Immature natural killer cell (primary cell): ENCODE data around the gene SYN1. TPM values are rescaled to one million over a fixed set of nuclear protein-coding genes. Genes with fewer than 3 reads are reported as not detected.

ENCODE experiments used
- DNase-seq, 3 donors: peaks; one replicate each; pipeline ENCODE4 v3.0.0; 2022; ENCODE audit warnings: mixed read lengths in 1 of 3
- H3K27ac Mint-ChIP-seq, 6 donors: one replicate each; pipeline ENCODE4 v1.8.0; 2020; ENCODE audit warnings: mixed read lengths in 6 of 6, mild to moderate bottlenecking in 5 of 6, inconsistent platforms in 4 of 6, moderate library complexity in 3 of 6
- H3K27me3 Mint-ChIP-seq, 3 donors: one replicate each; pipeline ENCODE4 v1.8.0; 2020 to 2021; ENCODE audit warnings: low read depth in 3 of 3, mild to moderate bottlenecking in 3 of 3, mixed read lengths in 3 of 3, moderate library complexity in 3 of 3, inconsistent platforms in 1 of 3
- H3K36me3 Mint-ChIP-seq, 3 donors: one replicate each; pipeline ENCODE4 v1.8.0; 2020; ENCODE audit warnings: mixed read lengths in 3 of 3, inconsistent platforms in 2 of 3, mild to moderate bottlenecking in 2 of 3
- H3K4me1 Mint-ChIP-seq, 2 donors: one replicate each; pipeline ENCODE4 v1.8.0; 2020; ENCODE audit warnings: inconsistent platforms in 2 of 2, mild to moderate bottlenecking in 2 of 2, mixed read lengths in 2 of 2, moderate library complexity in 1 of 2
- H3K4me3 Mint-ChIP-seq, 5 donors: one replicate each; pipeline ENCODE4 v1.8.0; 2020; ENCODE audit warnings: mild to moderate bottlenecking in 5 of 5, mixed read lengths in 5 of 5, inconsistent platforms in 3 of 5, moderate library complexity in 3 of 5
- H3K9me3 Mint-ChIP-seq, 6 donors: one replicate each; pipeline ENCODE4 v1.8.0; 2020; ENCODE audit warnings: mild to moderate bottlenecking in 6 of 6, mixed read lengths in 6 of 6, inconsistent platforms in 4 of 6, moderate library complexity in 3 of 6
- polyA plus RNA-seq, 3 donors: library from polyadenylated mRNA; unstranded; fragments of 300-500 nt; fragmentation: Illumina TruSeq; gene quantifications; one replicate each; pipeline ENCODE4 v1.2.3, GENCODE V29; 2021

Gene SYN1
- polyA plus RNA-seq, 3 donors from 2014 or later = 0.11 TPM; not detected in 2

GRCh38 chrX:47583240-47583861, 36.3 kb downstream of the SYN1 start:
- Mint-ChIP-seq H3K27me3 (peaks cover 0 to 4% (median 4%) of the 10 kb centered on the region in 3 donors), H3K4me3 (peak overlapping the region; percentile 30 to 82 (median 56))

DNA sequence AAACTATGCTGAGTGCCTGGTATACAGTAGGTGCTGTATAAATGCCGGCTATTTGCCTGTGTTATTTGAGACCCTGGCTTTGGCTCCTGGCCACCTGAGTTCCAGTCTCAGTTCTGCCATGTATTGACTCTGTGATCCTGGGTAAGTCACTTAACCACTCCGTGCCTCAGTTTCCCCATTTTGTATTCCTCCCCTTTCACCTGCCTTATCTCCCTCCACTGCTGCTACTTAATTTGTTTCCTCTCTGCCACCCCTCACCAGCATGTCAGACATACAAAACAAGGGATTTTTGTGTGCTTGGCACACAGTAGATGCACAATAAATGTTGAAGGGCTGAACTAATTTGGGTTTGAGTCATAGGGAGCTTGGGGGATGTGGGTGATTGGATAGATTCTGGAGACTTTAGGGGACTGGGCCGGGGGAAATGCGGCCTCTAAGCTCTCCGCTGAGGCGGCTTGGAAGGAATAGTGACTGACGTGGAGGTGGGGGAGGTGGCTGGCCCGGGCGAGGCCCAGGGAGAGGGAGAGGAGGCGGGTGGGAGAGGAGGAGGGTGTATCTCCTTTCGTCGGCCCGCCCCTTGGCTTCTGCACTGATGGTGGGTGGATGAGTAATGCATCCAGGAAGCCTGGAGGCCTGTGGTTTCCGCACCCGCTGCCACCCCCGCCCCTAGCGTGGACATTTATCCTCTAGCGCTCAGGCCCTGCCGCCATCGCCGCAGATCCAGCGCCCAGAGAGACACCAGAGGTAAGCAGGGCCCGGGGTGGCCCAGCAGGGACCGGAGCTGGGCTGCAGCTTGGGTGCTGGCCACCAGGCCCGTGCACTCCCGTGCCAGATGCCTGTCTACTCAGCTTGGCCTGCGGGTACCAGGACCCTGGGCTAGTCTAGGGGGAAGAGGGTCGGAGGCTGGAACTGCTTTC, 37.7 kb downstream of the SYN1 start, which contains the start of gene TIMP1:
Gene TIMP1 (plus strand): TSS at position 706 of the 917 bp plus-strand sequence. CDS start 980 bp downstream, outside the sequence.
- peak; percentile 78 to 81 (median 79) for DNase-seq
- Mint-ChIP-seq H3K27me3 (peaks cover 4 to 7% (median 4%) of the 10 kb centered on the region in 3 donors), H3K27ac (peak within 1 kb of the TSS; percentile 61 to 90 (median 76)), H3K4me3 (peak within 1 kb of the TSS; percentile 78 to 88 (median 87)), H3K9me3 (no peaks in the 10 kb centered on the region), H3K4me1 (peaks cover 26 to 30% of the 10 kb centered on the region in 2 donors), H3K36me3 (peaks cover 0 to 4% (median 3%) of the 10 kb centered on the region in 3 donors)

More at GRCh38 chrX:47583240-47583861, 36.3 kb downstream of the SYN1 start:
- Mint-ChIP-seq H3K27ac (peak overlapping the region in 5 of 6 donors; percentile 3 to 61 (median 41)), H3K36me3 (peaks cover 0 to 4% (median 3%) of the 10 kb centered on the region in 3 donors), H3K4me1 (peaks cover 26 to 30% of the 10 kb centered on the region in 2 donors), H3K9me3 (no peaks in the 10 kb centered on the region)
- no peak for DNase-seq

- Mint-ChIP-seq H3K36me3 (no peaks in the 10 kb centered on the region), H3K4me3 (no peak overlapping the region), H3K4me1 (peaks cover 28 to 30% of the 10 kb centered on the region in 2 donors), H3K9me3 (peaks cover 0 to 2% (median 0%) of the 10 kb centered on the region in 6 donors), H3K27me3 (peaks cover 0 to 7% (median 4%) of the 10 kb centered on the region in 3 donors), H3K27ac (no peak overlapping the region)
- DNase-seq = no peak
Observed at GRCh38 chrX:47579537-47579936, 40.1 kb downstream of the SYN1 start.

DNA sequence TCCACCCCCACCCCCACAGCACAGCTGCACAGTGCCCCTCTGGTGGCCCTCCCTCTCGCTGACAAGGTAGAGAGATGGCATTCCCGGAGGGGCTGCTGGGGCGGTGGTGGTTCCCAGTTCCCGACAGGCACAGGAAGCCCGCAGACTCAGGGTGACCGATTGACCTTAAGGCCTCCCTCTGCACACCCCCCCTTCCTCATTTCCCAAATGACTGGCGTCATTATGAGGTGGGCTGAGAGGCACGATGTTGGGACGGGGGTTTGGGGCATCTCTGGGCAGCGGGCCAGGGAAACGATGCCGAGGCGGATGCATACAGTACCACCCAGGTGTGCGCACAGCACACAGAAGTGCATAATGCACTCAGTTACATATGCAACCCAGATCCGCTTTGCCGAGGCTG, 41.0 kb downstream of the SYN1 start:
- no peak overlapping the region for H3K27ac Mint-ChIP-seq
- peaks cover 0 to 2% (median 0%) of the 10 kb centered on the region in 6 donors for H3K9me3 Mint-ChIP-seq
- peaks cover 2 to 7% (median 4%) of the 10 kb centered on the region in 3 donors for H3K27me3 Mint-ChIP-seq
- H3K4me3 Mint-ChIP-seq = no peak overlapping the region
- H3K36me3 Mint-ChIP-seq = no peaks in the 10 kb centered on the region
- peaks cover 25 to 26% of the 10 kb centered on the region in 2 donors for H3K4me1 Mint-ChIP-seq
- DNase-seq = no peak

DNA sequence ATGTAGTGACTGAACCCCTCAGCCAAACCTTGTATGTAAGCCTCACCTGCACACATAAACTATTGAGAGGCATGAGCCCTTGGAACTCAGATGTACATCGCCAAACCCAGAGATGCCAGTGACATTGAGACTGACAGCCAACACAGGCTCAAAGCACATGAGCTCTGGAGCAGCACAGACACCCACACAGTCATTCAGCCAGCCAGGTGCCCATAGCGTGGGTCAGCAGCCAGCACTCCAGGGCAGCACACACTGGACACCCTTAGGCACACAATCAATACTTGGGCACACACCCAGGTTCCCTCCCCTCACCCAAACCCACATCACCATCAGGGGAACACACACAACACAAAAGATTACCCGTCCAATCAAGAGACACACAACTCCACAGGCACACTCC, 41.8 kb downstream of the SYN1 start:
- Mint-ChIP-seq H3K36me3 (no peaks in the 10 kb centered on the region), H3K4me3 (no peak overlapping the region), H3K27ac (peak overlapping the region in 1 of 6 donors; percentile 4), H3K27me3 (peaks cover 4 to 9% (median 7%) of the 10 kb centered on the region in 3 donors), H3K9me3 (peaks cover 0 to 2% (median 0%) of the 10 kb centered on the region in 6 donors), H3K4me1 (peaks cover 18 to 28% of the 10 kb centered on the region in 2 donors)
- DNase-seq = no peak

GRCh38 chrX:47577424-47577823, 42.2 kb downstream of the SYN1 start:
- DNase-seq = no peak
- peaks cover 13 to 25% of the 10 kb centered on the region in 2 donors for H3K4me1 Mint-ChIP-seq
- H3K27ac Mint-ChIP-seq = no peak overlapping the region
- H3K4me3 Mint-ChIP-seq = no peak overlapping the region
- peaks cover 0 to 2% (median 0%) of the 10 kb centered on the region in 6 donors for H3K9me3 Mint-ChIP-seq
- no peaks in the 10 kb centered on the region for H3K36me3 Mint-ChIP-seq
- H3K27me3 Mint-ChIP-seq = peaks cover 5 to 9% (median 8%) of the 10 kb centered on the region in 3 donors

DNA sequence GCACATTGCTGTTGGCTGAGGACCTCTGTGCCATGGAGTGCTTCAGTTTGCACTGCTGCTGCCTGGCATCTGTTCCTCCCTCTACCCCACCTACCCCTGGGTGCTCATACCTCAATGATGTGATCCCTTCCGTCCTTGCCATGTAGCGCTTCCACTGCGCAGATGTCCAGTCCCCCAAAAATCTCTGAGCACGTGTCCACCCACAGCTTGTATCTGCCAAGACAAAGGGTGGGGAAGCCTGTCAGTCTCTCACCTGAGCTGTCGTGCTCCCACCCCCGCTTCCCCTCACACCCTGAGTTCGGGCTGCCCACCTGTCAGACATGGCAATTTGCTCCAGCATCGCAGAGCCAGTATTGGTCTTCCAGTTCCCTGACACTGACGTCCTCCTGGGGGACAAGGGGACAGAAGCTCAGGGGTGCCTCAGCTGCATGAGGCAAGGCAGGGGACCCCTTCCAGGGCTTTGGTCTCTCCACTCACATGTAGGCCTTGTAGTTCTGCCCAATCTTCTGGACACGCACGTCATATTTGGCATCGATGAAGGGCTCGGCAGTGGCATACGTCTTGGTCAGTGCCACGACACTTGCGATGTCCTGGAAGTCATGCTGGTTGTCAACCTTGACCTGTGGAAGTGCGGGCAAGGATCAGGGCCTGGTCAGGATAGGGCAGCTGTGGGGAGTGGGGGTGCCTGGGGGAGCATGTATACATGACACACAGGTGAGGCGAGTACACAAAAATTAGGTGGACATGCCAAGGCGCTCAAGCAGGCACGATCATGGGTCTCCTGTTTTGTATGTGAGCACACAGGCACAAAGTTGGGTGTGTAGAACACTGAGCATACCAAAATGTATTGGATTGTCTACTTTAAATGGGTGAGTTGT, 43.4 kb downstream of the SYN1 start:
- Mint-ChIP-seq H3K27me3 (peaks cover 8 to 13% (median 11%) of the 10 kb centered on the region in 3 donors), H3K4me1 (peaks cover 2 to 15% of the 10 kb centered on the region in 2 donors), H3K27ac (no peak overlapping the region), H3K9me3 (peaks cover 0 to 2% (median 0%) of the 10 kb centered on the region in 6 donors), H3K4me3 (no peak overlapping the region), H3K36me3 (peaks cover 0 to 9% (median 5%) of the 10 kb centered on the region in 3 donors)
- DNase-seq = no peak

- peak overlapping the region in 1 of 5 donors; percentile 40 for H3K4me3 Mint-ChIP-seq
- H3K36me3 Mint-ChIP-seq = peaks cover 0 to 20% (median 18%) of the 10 kb centered on the region in 3 donors
Observed at GRCh38 chrX:47574547-47575301, 44.9 kb downstream of the SYN1 start.

DNA sequence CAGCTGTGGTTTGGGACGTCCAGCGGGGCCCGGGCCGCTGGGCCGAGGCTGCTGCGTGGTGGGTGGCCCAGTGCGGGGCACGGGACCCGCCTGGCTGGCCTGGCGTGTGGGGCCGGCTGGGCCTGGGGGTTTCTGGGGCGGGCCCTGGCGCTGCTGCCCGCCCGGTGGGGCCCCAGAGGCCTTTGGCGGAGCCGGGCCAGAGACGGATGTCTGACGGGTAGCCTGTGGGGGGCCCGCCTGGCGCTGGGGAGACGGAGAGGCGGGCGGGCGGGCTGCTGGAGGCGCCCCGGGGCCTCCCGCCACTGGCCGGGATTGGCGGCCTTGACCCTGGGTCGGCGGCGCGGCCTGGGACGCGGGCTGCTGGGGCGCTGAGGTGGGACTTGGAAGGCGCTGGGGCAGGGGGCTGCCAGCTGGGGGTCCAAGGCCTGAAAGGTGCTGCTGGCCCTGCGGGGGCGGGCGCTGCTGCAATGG, 45.5 kb downstream of the SYN1 start:
- H3K27ac Mint-ChIP-seq = no peak overlapping the region
- H3K4me3 Mint-ChIP-seq = no peak overlapping the region
- DNase-seq = no peak
- peaks cover 0 to 2% (median 0%) of the 10 kb centered on the region in 6 donors for H3K9me3 Mint-ChIP-seq
- peaks cover 4 to 22% (median 20%) of the 10 kb centered on the region in 3 donors for H3K36me3 Mint-ChIP-seq
- peaks cover 5 to 20% (median 17%) of the 10 kb centered on the region in 3 donors for H3K27me3 Mint-ChIP-seq
- H3K4me1 Mint-ChIP-seq = peaks cover 0 to 9% of the 10 kb centered on the region in 2 donors

More at GRCh38 chrX:47574547-47575301, 44.9 kb downstream of the SYN1 start:
- no peak overlapping the region for H3K27ac Mint-ChIP-seq
- no peak for DNase-seq
- peaks cover 0 to 2% (median 0%) of the 10 kb centered on the region in 6 donors for H3K9me3 Mint-ChIP-seq
- peaks cover 0 to 12% of the 10 kb centered on the region in 2 donors for H3K4me1 Mint-ChIP-seq
- peaks cover 8 to 20% (median 17%) of the 10 kb centered on the region in 3 donors for H3K27me3 Mint-ChIP-seq

DNA sequence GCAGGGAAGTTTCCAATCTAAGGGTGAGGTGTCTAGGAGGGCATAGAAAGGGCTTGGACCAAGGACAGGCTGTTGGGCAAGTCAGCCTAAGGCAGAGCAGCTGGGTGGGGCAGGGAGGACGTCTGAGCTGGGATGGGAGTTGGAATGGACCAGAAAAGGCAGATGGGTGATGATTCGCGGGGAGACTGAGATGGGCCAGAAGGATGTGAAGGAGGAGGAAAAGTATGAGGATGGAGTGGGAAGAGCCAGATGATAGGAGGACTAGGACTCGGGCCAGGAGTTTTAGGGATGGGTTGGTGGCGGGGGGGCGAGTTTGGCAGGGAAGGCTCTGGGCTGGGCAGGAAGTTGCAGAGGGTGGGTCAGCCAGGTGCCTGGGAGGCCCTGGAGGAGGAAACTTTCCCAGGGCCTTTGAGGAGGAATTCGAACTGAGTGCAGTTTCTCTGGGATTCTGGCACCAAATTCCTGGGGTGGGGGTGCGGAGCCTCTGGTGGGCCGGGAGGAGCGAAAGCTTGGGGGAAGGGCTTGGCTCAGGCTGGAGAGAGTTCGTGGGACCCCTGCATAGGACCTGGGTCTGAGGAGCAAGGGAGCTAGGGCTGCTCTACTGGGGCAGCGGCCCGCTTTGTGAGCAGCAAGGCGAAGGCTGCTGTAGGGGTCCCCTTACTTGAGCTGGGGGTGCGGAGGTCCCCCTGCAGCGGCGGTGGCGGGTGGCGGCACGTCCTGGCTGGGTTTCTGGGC, 46.1 kb downstream of the SYN1 start:
- Mint-ChIP-seq H3K36me3 (peaks cover 4 to 26% (median 20%) of the 10 kb centered on the region in 3 donors), H3K27ac (no peak overlapping the region)

GRCh38 chrX:47572773-47573340, 46.8 kb downstream of the SYN1 start:
- DNase-seq = no peak
- Mint-ChIP-seq H3K9me3 (peaks cover 0 to 2% (median 0%) of the 10 kb centered on the region in 6 donors), H3K4me3 (peak overlapping the region in 1 of 5 donors; percentile 27), H3K36me3 (peaks cover 4 to 26% (median 20%) of the 10 kb centered on the region in 3 donors), H3K4me1 (peaks cover 0 to 10% of the 10 kb centered on the region in 2 donors), H3K27ac (no peak overlapping the region), H3K27me3 (peaks cover 1 to 17% (median 16%) of the 10 kb centered on the region in 3 donors)

More for the DNA sequence above, 46.1 kb downstream of the SYN1 start:
- peaks cover 5 to 20% (median 17%) of the 10 kb centered on the region in 3 donors for H3K27me3 Mint-ChIP-seq
- peaks cover 0 to 9% of the 10 kb centered on the region in 2 donors for H3K4me1 Mint-ChIP-seq
- DNase-seq = no peak
- H3K9me3 Mint-ChIP-seq = peaks cover 0 to 2% (median 0%) of the 10 kb centered on the region in 6 donors
- peak overlapping the region in 2 of 5 donors; percentile 27 to 30 for H3K4me3 Mint-ChIP-seq
